A673 (cell line): Measurements from ENCODE around the gene RRAGC. TPM values are rescaled to one million over a fixed set of nuclear protein-coding genes. Genes with fewer than 3 reads are reported as not detected.

Source experiments
- Bru-seq: library from RNA; stranded (reverse); fragments of 400-500 nt; gene quantifications from one replicate; lab custom pipeline; 2021; lab: Mats Ljungman, UMichigan
- BruChase-seq, 2 experiments: library from RNA; stranded (reverse); fragments of 400-500 nt; gene quantifications; one replicate each; lab custom pipeline; 2021; lab: Mats Ljungman, UMichigan
- BruUV-seq: library from RNA; stranded (reverse); fragments of 400-500 nt; replicated peaks from 2 replicates; lab custom pipeline; 2021; lab: Mats Ljungman, UMichigan
- CTCF ChIA-PET: fragments of 300-600 bp; sonication (Branson Sonifier 250); formaldehyde crosslinking; loops from one replicate; lab custom pipeline; 2022; ENCODE audit warnings: antibody characterized with exemption; lab: Charles Lee
- POLR2A ChIA-PET: fragments of 300-600 bp; sonication (Branson Sonifier 250); formaldehyde crosslinking; loops from one replicate; lab custom pipeline; 2022; ENCODE audit warnings: antibody characterized with exemption; ENCODE audit not compliant: low non-redundant PET; lab: Charles Lee
- DNase-seq: peaks from one replicate; pipeline ENCODE4 v3.0.0-alpha.2; 2015; ENCODE audit warnings: low spot score
- H3K27ac ChIP-seq: fragments of 200-600 bp; sonication (generic); 2 replicates; pipeline ENCODE4 v1.5.1; 2016; ENCODE audit warnings: mixed run types, low read depth, mild to moderate bottlenecking, mixed read lengths, antibody characterized with exemption, low read length; ENCODE audit not compliant: poor library complexity, severe bottlenecking
- H3K27me3 ChIP-seq: fragments of 200-600 bp; sonication (generic); replicated peaks from 2 replicates; pipeline ENCODE4 v1.6.1; 2017; ENCODE audit warnings: mixed run types, low read depth, mild to moderate bottlenecking, mixed read lengths, antibody characterized with exemption, low read length; ENCODE audit not compliant: insufficient read depth, poor library complexity
- H3K36me3 ChIP-seq: fragments of 200-600 bp; sonication (generic); 2 replicates; pipeline ENCODE4 v1.6.1; 2016; ENCODE audit warnings: mixed run types, mild to moderate bottlenecking, mixed read lengths, antibody characterized with exemption, low read length; ENCODE audit not compliant: insufficient read depth, poor library complexity, severe bottlenecking
- H3K4me1 ChIP-seq: fragments of 200-600 bp; sonication (generic); 2 replicates; pipeline ENCODE4 v1.6.1; 2017; ENCODE audit warnings: mixed run types, mild to moderate bottlenecking, mixed read lengths, antibody characterized with exemption, low read length; ENCODE audit not compliant: insufficient read depth, poor library complexity, severe bottlenecking
- H3K4me3 ChIP-seq: fragments of 200-600 bp; sonication (generic); 2 replicates; pipeline ENCODE4 v1.5.1; 2016; ENCODE audit warnings: low read depth, mixed run types, mild to moderate bottlenecking, mixed read lengths, low read length; ENCODE audit not compliant: poor library complexity, severe bottlenecking
- H3K9me3 ChIP-seq: fragments of 200-600 bp; sonication (generic); 2 replicates; pipeline ENCODE4 v1.6.1; 2016; ENCODE audit warnings: mixed run types, low read depth, mild to moderate bottlenecking, mixed read lengths, antibody characterized with exemption, low read length; ENCODE audit not compliant: poor library complexity, severe bottlenecking
- EZH2 ChIP-seq: fragments of 200-600 bp; sonication (generic); IDR thresholded peaks from 2 replicates; pipeline ENCODE4 v1.6.1; 2017; ENCODE audit warnings: borderline replicate concordance, low read depth, mild to moderate bottlenecking, mixed read lengths, antibody characterized with exemption, low read length; ENCODE audit not compliant: poor library complexity, severe bottlenecking
- intact Hi-C: fragments of 100-400 bp; cut with micrococcal nuclease; formaldehyde crosslinking; loops from one replicate; pipeline ENCODE4 v1.10.0; 2022; ENCODE audit not compliant: unreplicated experiment
- long read RNA-seq: library from polyadenylated mRNA; stranded (forward); transcript quantifications from one replicate; pipeline ENCODE4 v2.0.0, GENCODE V29; 2022
- total RNA-seq: library from RNA; stranded (reverse); gene quantifications from 2 replicates; pipeline ENCODE4 v1.2.3, GENCODE V29; 2021
- TF ChIP-seq, protein P1 (sequence below): fragments of 300-800, 200-600 bp; sonication (generic); conservative IDR thresholded peaks from 2 replicates; pipeline ENCODE4 v1.5.1; 2017; ENCODE audit warnings: low read depth, mild to moderate bottlenecking, antibody characterized with exemption, low read length, moderate library complexity, mixed read lengths

RRAGC gene, protein sequence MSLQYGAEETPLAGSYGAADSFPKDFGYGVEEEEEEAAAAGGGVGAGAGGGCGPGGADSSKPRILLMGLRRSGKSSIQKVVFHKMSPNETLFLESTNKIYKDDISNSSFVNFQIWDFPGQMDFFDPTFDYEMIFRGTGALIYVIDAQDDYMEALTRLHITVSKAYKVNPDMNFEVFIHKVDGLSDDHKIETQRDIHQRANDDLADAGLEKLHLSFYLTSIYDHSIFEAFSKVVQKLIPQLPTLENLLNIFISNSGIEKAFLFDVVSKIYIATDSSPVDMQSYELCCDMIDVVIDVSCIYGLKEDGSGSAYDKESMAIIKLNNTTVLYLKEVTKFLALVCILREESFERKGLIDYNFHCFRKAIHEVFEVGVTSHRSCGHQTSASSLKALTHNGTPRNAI
- total RNA-seq (19.9 and 26.0 TPM in 2 replicates), Bru-seq, nascent RNA (percentile 66 among the genes with signal in this experiment), BruChase-seq, experiment 1, labeled RNA remaining after a 2-hour chase (percentile 94 among the genes with signal in this experiment), BruChase-seq, experiment 2, labeled RNA remaining after a 6-hour chase (percentile 94 among the genes with signal in this experiment)
- long read RNA-seq, transcript RRAGC-201 (7 exons, 2,732 nt), result major isoform, 9 of 21 reads
- long read RNA-seq, partial matches to known transcripts, result 1 of 21 reads
- long read RNA-seq, other reads (novel, unspliced or antisense), result 11 of 21 reads

DNA sequence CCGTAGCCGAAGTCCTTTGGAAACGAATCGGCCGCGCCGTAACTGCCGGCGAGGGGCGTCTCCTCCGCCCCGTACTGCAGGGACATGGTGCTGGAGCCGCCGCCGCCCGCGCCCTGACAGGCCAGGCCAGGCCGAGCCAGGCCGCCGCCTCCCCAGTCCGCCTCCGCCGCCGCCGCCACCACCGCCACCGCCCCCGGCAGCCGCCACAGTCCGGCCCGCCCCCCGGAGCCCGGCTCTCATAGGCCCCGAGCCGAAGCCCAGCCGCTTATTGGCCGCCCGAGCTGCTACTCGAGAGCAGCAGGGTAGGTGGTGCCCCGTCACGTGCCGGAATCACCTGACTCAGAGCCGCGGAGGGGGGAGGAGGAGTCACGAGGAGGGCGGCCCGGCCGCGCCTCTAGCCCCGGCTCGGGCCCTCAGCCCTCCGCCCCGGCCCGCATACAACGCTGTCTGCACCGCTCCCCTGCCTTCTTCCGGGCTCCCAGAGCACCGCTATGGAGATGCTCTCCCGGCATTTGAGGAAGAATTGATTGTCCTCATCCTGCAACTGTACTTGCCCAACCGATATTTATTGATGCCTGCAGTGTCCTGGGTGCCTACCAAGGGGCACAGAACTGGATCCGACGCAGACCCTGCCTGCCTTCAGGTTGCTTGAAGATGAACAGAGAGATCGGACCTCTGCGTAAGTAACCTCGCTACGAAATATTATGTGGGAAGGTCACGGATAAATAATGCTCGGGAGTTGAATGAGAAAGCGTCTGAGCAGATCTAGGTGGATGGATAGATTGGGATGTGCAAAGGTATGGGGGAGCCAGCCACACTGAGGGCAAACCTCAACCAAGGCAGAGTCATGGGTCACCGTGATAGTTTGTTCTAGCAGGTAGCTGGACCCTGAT is at the start of gene RRAGC:
Gene RRAGC (minus strand): TSS at position 212 of the 893 bp plus-strand sequence. CDS start 126 bp downstream, at position 86.
- Histone ChIP-seq H3K27ac (peak within 1 kb of the TSS; percentile 65), H3K36me3 (peaks cover 21% of the 10 kb centered on the region), H3K9me3 (no peaks in the 10 kb centered on the region), H3K27me3 (no peaks in the 10 kb centered on the region), H3K4me3 (peak within 1 kb of the TSS; percentile 75), H3K4me1 (peaks cover 14% of the 10 kb centered on the region)
- intact Hi-C loops, result no loop called here
- CTCF ChIA-PET, result no interaction called here
- no TSS peak for BruUV-seq
- POLR2A ChIA-PET, result no interaction called here
- peak; percentile 99 for DNase-seq
- no peak for TF ChIP-seq EZH2
- TF ChIP-seq, protein P1, sequence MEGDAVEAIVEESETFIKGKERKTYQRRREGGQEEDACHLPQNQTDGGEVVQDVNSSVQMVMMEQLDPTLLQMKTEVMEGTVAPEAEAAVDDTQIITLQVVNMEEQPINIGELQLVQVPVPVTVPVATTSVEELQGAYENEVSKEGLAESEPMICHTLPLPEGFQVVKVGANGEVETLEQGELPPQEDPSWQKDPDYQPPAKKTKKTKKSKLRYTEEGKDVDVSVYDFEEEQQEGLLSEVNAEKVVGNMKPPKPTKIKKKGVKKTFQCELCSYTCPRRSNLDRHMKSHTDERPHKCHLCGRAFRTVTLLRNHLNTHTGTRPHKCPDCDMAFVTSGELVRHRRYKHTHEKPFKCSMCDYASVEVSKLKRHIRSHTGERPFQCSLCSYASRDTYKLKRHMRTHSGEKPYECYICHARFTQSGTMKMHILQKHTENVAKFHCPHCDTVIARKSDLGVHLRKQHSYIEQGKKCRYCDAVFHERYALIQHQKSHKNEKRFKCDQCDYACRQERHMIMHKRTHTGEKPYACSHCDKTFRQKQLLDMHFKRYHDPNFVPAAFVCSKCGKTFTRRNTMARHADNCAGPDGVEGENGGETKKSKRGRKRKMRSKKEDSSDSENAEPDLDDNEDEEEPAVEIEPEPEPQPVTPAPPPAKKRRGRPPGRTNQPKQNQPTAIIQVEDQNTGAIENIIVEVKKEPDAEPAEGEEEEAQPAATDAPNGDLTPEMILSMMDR, result no peak

DNA sequence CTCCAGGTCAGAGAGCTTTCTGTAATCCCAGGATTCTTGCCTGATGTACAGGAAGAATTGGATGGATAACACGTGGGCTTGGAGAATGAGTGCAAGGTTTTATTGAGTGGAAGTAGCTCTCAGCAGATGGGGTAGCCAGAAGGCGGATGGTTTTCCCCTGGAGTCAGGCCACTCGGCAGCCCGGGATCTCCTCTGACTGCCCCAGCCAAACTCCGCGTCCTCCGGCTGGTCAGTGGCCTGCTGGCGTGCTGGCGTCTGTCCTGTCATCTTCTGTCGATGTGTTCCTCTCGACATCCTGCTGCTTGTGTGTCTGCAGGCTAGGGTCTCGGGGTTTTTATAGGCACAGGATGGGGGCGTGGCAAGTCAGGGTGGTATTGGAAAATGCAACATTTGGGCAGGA is 49.2 kb upstream of the RRAGC start:
- no TSS peak for BruUV-seq
- H3K9me3 ChIP-seq, result no peaks in the 10 kb centered on the region
- no peaks in the 10 kb centered on the region for H3K4me1 ChIP-seq
- H3K4me3 ChIP-seq, result no peak overlapping the region
- POLR2A ChIA-PET, result interaction anchor here (0.6 kb wide), 1 partner anchor 279 kb away, joined by 3 read pairs; no protein-coding TSS in a partner anchor
- no peaks in the 10 kb centered on the region for H3K36me3 ChIP-seq
- intact Hi-C loops, result no loop called here
- no peaks in the 10 kb centered on the region for H3K27me3 ChIP-seq
- CTCF ChIA-PET, result no interaction called here
- H3K27ac ChIP-seq, result no peak overlapping the region
- no peak for TF ChIP-seq EZH2
- TF ChIP-seq, protein P1, result no peak
- DNase-seq, result no peak

DNA sequence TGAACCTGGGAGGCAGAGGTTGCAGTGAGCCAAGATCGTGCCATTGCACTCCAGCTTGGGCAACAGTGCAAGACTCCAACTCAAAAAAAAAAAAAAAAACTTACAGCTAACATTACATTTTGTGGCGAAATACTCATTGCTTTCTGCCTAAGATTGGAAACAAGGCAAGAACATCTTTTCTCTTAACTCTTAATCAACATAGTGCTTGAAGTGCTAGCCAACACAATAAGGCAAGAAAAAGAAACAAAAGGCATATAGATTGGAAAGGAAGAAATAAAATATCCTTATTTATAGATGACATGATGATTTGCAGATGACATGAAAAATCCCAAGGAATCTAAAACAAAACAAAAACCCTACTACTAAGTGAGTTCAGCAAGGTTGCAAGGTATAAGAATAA is 46.4 kb upstream of the RRAGC start:
- DNase-seq, result no peak
- Histone ChIP-seq H3K4me3 (no peak overlapping the region), H3K9me3 (no peaks in the 10 kb centered on the region), H3K36me3 (no peaks in the 10 kb centered on the region), H3K27me3 (no peaks in the 10 kb centered on the region), H3K4me1 (no peaks in the 10 kb centered on the region), H3K27ac (no peak overlapping the region)
- no TSS peak for BruUV-seq
- intact Hi-C loops, result no loop called here
- POLR2A ChIA-PET, result no interaction called here
- TF ChIP-seq, protein P1, result no peak
- no peak for TF ChIP-seq EZH2
- CTCF ChIA-PET, result no interaction called here
